Chondrocyte (in vitro differentiated cells): ENCODE results near the gene MECP2. TPM values are rescaled to one million over a fixed set of nuclear protein-coding genes. Genes with fewer than 3 reads are reported as not detected.
A peak's percentile ranks its signal among the peaks of the same experiment; 100 is the strongest.

ENCODE experiments used
- DNase-seq: peaks from one replicate; pipeline ENCODE4 v3.0.0; 2021; ENCODE audit warnings: mixed read lengths, low spot score
- H3K27ac Mint-ChIP-seq: one replicate; pipeline ENCODE4 v1.8.0; 2021; ENCODE audit warnings: mild to moderate bottlenecking, moderate library complexity, mixed read lengths; ENCODE audit not compliant: unreplicated experiment
- H3K27me3 Mint-ChIP-seq: 2 replicates; pipeline ENCODE4 v1.8.0; 2021; ENCODE audit warnings: low read depth, mixed read lengths
- H3K36me3 Mint-ChIP-seq: 2 replicates; pipeline ENCODE4 v1.8.0; 2021; ENCODE audit warnings: low read depth, mixed read lengths
- H3K4me1 Mint-ChIP-seq: 2 replicates; pipeline ENCODE4 v1.8.0; 2021; ENCODE audit warnings: low read depth, mild to moderate bottlenecking, mixed read lengths
- H3K4me3 Mint-ChIP-seq: one replicate; pipeline ENCODE4 v1.8.0; 2021; ENCODE audit warnings: mild to moderate bottlenecking, moderate library complexity, mixed read lengths; ENCODE audit not compliant: unreplicated experiment
- H3K9me3 Mint-ChIP-seq: 2 replicates; pipeline ENCODE4 v1.8.0; 2021; ENCODE audit warnings: low read depth, mixed read lengths
- total RNA-seq: library from RNA; stranded (reverse); gene quantifications from 3 replicates; pipeline ENCODE4 v1.2.1, GENCODE V29; 2021
- TF ChIP-seq, protein P1 (sequence below): fragments of 200-600 bp; sonication (generic); IDR thresholded peaks from 2 replicates; pipeline ENCODE4 v1.5.0; 2021; ENCODE audit warnings: antibody characterized with exemption, mild to moderate bottlenecking, moderate library complexity

The MECP2 gene
- total RNA-seq, 1 donor from 2014 or later, result 32.3 TPM

- H3K4me3 Mint-ChIP-seq, result no peak overlapping the region
- DNase-seq, result no peak
Observed at GRCh38 chrX:154046940-154047610, 50.4 kb downstream of the MECP2 start.

DNA sequence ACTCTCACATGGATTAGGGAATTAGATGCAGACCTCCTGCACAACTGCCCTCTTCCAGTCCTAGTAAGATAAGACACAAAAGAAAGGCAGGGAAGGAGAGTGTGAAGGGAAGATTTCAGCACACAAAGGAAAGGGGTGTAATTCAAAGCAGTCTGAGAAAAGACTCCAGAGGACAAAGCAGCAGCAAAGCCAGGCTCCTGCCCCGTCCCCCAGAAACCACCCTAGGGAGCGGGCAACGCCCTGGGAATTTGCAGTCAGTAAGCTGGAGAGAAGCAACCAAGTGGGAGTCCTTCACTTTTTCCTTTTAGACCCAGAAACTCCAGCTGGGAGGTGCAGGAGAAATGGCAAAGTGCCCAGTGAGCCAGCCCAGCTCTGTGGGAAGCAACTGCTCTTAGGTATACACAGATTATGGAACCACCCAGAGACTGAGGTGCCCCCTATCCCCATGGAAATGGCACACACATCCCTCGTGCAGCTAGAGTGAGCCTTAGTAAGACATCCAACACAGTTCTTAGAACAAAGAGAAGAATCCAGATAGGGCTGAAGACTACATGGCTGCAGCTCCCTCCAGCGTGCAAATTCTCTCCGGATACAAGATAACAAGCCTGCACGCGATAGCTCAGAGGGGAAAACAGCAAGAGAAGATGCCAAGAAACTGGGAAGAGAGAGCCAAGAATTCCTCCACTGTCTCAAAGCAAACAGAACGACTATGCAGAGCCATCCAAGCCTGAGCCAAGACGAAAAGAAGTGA is 51.3 kb downstream of the MECP2 start:
- Mint-ChIP-seq H3K4me3 (peak overlapping the region; percentile 41), H3K4me1 (peaks cover 79% of the 10 kb centered on the region)
- no peak for DNase-seq

More at GRCh38 chrX:154046940-154047610, 50.4 kb downstream of the MECP2 start:
- no peaks in the 10 kb centered on the region for H3K27me3 Mint-ChIP-seq
- peaks cover 2% of the 10 kb centered on the region for H3K36me3 Mint-ChIP-seq
- peak overlapping the region; percentile 87 for H3K27ac Mint-ChIP-seq
- TF ChIP-seq, protein P1, sequence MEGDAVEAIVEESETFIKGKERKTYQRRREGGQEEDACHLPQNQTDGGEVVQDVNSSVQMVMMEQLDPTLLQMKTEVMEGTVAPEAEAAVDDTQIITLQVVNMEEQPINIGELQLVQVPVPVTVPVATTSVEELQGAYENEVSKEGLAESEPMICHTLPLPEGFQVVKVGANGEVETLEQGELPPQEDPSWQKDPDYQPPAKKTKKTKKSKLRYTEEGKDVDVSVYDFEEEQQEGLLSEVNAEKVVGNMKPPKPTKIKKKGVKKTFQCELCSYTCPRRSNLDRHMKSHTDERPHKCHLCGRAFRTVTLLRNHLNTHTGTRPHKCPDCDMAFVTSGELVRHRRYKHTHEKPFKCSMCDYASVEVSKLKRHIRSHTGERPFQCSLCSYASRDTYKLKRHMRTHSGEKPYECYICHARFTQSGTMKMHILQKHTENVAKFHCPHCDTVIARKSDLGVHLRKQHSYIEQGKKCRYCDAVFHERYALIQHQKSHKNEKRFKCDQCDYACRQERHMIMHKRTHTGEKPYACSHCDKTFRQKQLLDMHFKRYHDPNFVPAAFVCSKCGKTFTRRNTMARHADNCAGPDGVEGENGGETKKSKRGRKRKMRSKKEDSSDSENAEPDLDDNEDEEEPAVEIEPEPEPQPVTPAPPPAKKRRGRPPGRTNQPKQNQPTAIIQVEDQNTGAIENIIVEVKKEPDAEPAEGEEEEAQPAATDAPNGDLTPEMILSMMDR, result no peak
- H3K4me1 Mint-ChIP-seq, result peaks cover 77% of the 10 kb centered on the region
- no peaks in the 10 kb centered on the region for H3K9me3 Mint-ChIP-seq

DNA sequence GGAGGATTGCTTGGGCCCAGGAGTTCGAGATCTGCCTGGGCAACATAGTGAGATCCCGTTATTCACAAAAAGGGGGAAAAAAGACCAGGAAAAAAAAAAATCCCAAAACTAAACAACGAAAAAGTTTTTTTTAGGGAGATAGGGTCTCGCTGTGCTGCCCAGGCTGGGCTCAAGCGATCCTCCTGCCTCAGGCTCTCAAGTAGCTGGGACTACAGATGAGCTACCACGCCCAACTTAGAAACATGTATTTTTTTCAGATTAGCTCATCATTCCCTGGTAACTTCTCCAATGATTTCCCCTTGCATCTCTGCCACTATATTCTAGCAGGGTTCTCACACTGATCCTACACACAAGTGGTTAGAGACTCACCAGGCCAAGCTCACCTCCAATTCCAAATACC is 53.4 kb downstream of the MECP2 start:
- Mint-ChIP-seq H3K27me3 (no peaks in the 10 kb centered on the region), H3K36me3 (peaks cover 4% of the 10 kb centered on the region), H3K4me1 (peaks cover 81% of the 10 kb centered on the region), H3K4me3 (no peak overlapping the region), H3K27ac (peak overlapping the region; percentile 69), H3K9me3 (no peaks in the 10 kb centered on the region)
- no peak for DNase-seq
- TF ChIP-seq, protein P1, result no peak

More for the DNA sequence above, 51.3 kb downstream of the MECP2 start:
- Mint-ChIP-seq H3K36me3 (peaks cover 2% of the 10 kb centered on the region), H3K9me3 (no peaks in the 10 kb centered on the region), H3K27ac (peak overlapping the region; percentile 87), H3K27me3 (no peaks in the 10 kb centered on the region)
- TF ChIP-seq, protein P1, result peak; percentile 62

DNA sequence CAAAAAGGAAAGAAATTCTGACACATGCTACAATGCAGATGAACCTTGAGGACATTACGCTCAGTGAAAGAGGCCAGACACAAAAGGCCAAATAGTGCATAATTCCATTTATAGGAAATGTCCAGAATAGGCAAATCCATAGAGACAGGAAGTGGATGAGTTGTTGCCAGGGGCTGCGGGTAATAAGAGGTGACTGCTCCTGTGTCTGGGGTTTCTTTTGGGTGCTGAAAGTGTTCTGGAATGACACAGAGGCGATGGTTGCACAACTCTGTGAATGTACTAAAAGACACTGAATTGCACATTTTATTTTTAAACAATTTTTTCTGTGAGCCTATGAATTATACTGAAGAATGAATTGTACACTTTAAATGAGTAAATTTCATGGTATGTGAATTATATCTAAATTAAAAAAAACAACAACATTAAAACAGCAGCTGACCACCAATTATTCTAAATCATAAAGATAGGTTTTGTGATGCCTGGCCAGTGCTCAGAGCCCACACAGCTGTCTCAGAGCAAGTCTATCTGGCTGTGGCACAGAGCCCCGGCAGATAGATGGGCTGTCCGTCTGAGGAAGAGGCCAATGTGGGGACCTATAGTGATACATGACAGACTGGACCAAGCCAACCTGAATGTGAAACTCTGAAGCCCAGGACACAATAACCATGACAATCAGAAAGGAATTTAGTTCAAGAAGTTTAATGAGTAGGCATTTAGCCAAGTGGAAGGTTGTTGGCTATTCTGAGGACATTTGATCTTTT is 54.3 kb downstream of the MECP2 start:
- Mint-ChIP-seq H3K27me3 (no peaks in the 10 kb centered on the region), H3K4me3 (no peak overlapping the region), H3K4me1 (peaks cover 74% of the 10 kb centered on the region), H3K27ac (peak overlapping the region; percentile 83), H3K36me3 (peaks cover 3% of the 10 kb centered on the region), H3K9me3 (no peaks in the 10 kb centered on the region)
- DNase-seq, result no peak
- TF ChIP-seq, protein P1, result no peak

GRCh38 chrX:154040863-154041262 is 56.7 kb downstream of the MECP2 start:
- peaks cover 58% of the 10 kb centered on the region for H3K4me1 Mint-ChIP-seq

More at GRCh38 chrX:154040863-154041262, 56.7 kb downstream of the MECP2 start:
- H3K27me3 Mint-ChIP-seq, result no peaks in the 10 kb centered on the region
- no peak for DNase-seq
- H3K9me3 Mint-ChIP-seq, result no peaks in the 10 kb centered on the region
- TF ChIP-seq, protein P1, result no peak
- peaks cover 5% of the 10 kb centered on the region for H3K36me3 Mint-ChIP-seq
- no peak overlapping the region for H3K4me3 Mint-ChIP-seq
- H3K27ac Mint-ChIP-seq, result peak overlapping the region; percentile 90
